Measurements from ENCODE around the gene PRKAR2A.
"Not testable (repeated sequence)": the region's sequence is repeated elsewhere in the genome, so short reads cannot be mapped to it uniquely, and the experiment has no call there.

PRKAR2A gene

GRCh38 chr3:48725185-48725855 is 122.4 kb downstream of the PRKAR2A start:
- not testable (repeated sequence) for DNase-seq

GRCh38 chr3:48723725-48724124 is 123.9 kb downstream of the PRKAR2A start:
- DNase-seq = no peak

- not testable (repeated sequence) for DNase-seq
These were observed 124.4 kb downstream of the PRKAR2A start for GRCh38 chr3:48723293-48723692.

GRCh38 chr3:48716982-48717746 is 130.5 kb downstream of the PRKAR2A start, which contains the start of gene IP6K2:
IP6K2 (minus strand) TSS chr3:48717221; CDS start chr3:48695291, 21,930 bp downstream.
- DNase-seq = peak; percentile 97

- DNase-seq = peak; percentile 15
These were observed 131.1 kb downstream of the PRKAR2A start for GRCh38 chr3:48716508-48716981.

GRCh38 chr3:48715174-48715800 is 132.4 kb downstream of the PRKAR2A start:
- no peak for DNase-seq

- DNase-seq = no peak
These were observed 135.9 kb downstream of the PRKAR2A start for GRCh38 chr3:48711727-48712126.

- DNase-seq = no peak
These were observed 138.6 kb downstream of the PRKAR2A start for GRCh38 chr3:48709051-48709461.

- DNase-seq = no peak
These were observed 139.2 kb downstream of the PRKAR2A start for GRCh38 chr3:48708481-48708889.

GRCh38 chr3:48707157-48707556 is 140.5 kb downstream of the PRKAR2A start:
- DNase-seq = no peak

- no peak for DNase-seq
These were observed 145.3 kb downstream of the PRKAR2A start for GRCh38 chr3:48702320-48702920.

GRCh38 chr3:48700731-48701405 is 146.8 kb downstream of the PRKAR2A start:
- DNase-seq = no peak

GRCh38 chr3:48698891-48699290 is 148.8 kb downstream of the PRKAR2A start:
- no peak for DNase-seq

GRCh38 chr3:48697952-48698351 is 149.7 kb downstream of the PRKAR2A start:
- no peak for DNase-seq

GRCh38 chr3:48696601-48697000 is 151.1 kb downstream of the PRKAR2A start:
- no peak for DNase-seq

All from CD4-positive, alpha-beta T cell treated with Interleukin-4 for 4 hours (primary cell).